GM12878 (cell line): Measurements from ENCODE around the gene EHD1. TPM values are rescaled to one million over a fixed set of nuclear protein-coding genes. Genes with fewer than 3 reads are reported as not detected.

Source experiments
- ATAC-seq: fragments of 200-7000 bp; cut with Tn5 transposase; 3 replicates; pipeline ENCODE4 v1.9.1; 2020; ENCODE audit warnings: mild to moderate bottlenecking, moderate library complexity
- BruUV-seq: library from RNA; stranded (reverse); fragments of 400-500 nt; replicated peaks from 2 replicates; lab custom pipeline; 2021; lab: Mats Ljungman, UMichigan
- CTCF ChIA-PET: fragments of 300-600 bp; sonication (Branson Sonifier 250); formaldehyde crosslinking; extraction: SDS; loops from one replicate; lab custom pipeline; 2021; ENCODE audit warnings: inconsistent platforms; lab: Yijun Ruan, JAX
- POLR2A ChIA-PET: fragments of 350-600 bp; formaldehyde crosslinking; extraction: SDS; loops from one replicate; lab custom pipeline; 2021; ENCODE audit warnings: inconsistent platforms; lab: Charles Lee
- RAD21 ChIA-PET: fragments of 300-600 bp; sonication (Branson Sonifier 250); formaldehyde crosslinking; loops from one replicate; lab custom pipeline; 2023; ENCODE audit warnings: antibody characterized with exemption; ENCODE audit not compliant: unreplicated experiment; lab: Charles Lee
- SMC1A ChIA-PET: fragments of 300-600 bp; sonication (Branson Sonifier 250); formaldehyde crosslinking; loops from one replicate; lab custom pipeline; 2023; ENCODE audit not compliant: unreplicated experiment, uncharacterized antibody; lab: Charles Lee
- DNase-seq: peaks from one replicate; pipeline ENCODE4 v3.0.0-alpha.2; 2011; ENCODE audit warnings: low read depth, low spot score
- FAIRE-seq: peaks from 3 replicates; lab custom pipeline; 2011; peaks lifted over from hg19 to GRCh38; lab: Jason Lieb, UNC
- H2AFZ ChIP-seq: 2 replicates; pipeline ENCODE4 v1.6.0; 2011; ENCODE audit warnings: low read depth, low read length, control low read depth; ENCODE audit not compliant: control insufficient read depth
- H3K27ac ChIP-seq: 2 replicates; pipeline ENCODE4 v1.5.1; 2011; ENCODE audit warnings: control low read depth; ENCODE audit not compliant: control insufficient read depth, insufficient read depth
- H3K27me3 ChIP-seq, 2 experiments: replicated peaks in 1 of 2; 2 replicates each; pipeline versions ENCODE4 v1.6.0 to v1.6.1; 2011; ENCODE audit warnings: low read length in 1 of 2; ENCODE audit not compliant: control insufficient read depth in 2 of 2, insufficient read depth in 2 of 2
- H3K36me3 ChIP-seq, 2 experiments: 2 replicates each; pipeline ENCODE4 v1.5.1; 2011; ENCODE audit warnings: low read length in 1 of 2; ENCODE audit not compliant: control insufficient read depth in 2 of 2, insufficient read depth in 2 of 2
- H3K4me1 ChIP-seq: 2 replicates; pipeline ENCODE4 v1.6.1; 2011; ENCODE audit warnings: mild to moderate bottlenecking, low read length, moderate library complexity, mixed read lengths; ENCODE audit not compliant: control insufficient read depth, insufficient read depth
- H3K4me2 ChIP-seq: 2 replicates; pipeline ENCODE4 v1.6.0; 2011; ENCODE audit warnings: control low read depth; ENCODE audit not compliant: control insufficient read depth, insufficient read depth
- H3K4me3 ChIP-seq: fragments of 200-600 bp; sonication (generic); 2 replicates; pipeline ENCODE4 v1.5.1; 2016
- H3K79me2 ChIP-seq: 2 replicates; pipeline ENCODE4 v1.6.0; 2011; ENCODE audit warnings: low read length; ENCODE audit not compliant: control insufficient read depth, insufficient read depth
- H3K9ac ChIP-seq: 2 replicates; pipeline ENCODE4 v1.8.0; 2011; ENCODE audit warnings: low read length, control low read depth, mixed read lengths; ENCODE audit not compliant: control insufficient read depth, insufficient read depth
- H3K9me3 ChIP-seq: replicated peaks from 3 replicates; pipeline ENCODE4 v1.5.1; 2011; ENCODE audit warnings: mild to moderate bottlenecking, low read length; ENCODE audit not compliant: control insufficient read depth, insufficient read depth
- H4K20me1 ChIP-seq: 2 replicates; pipeline ENCODE4 v1.6.0; 2011; ENCODE audit not compliant: control insufficient read depth, insufficient read depth
- CREB1 ChIP-seq: IDR thresholded peaks from 2 replicates; pipeline ENCODE4 v1.6.1; 2012; ENCODE audit warnings: low read depth, mild to moderate bottlenecking, inconsistent platforms
- NFYA ChIP-seq: IDR thresholded peaks from 2 replicates; pipeline ENCODE4 v1.6.1; 2011; ENCODE audit warnings: low read depth, mild to moderate bottlenecking, low read length, improper control_type of control experiment, borderline replicate concordance
- SUZ12 ChIP-seq: fragments of 200-600 bp; sonication (generic); IDR thresholded peaks from one replicate; pipeline ENCODE4 v1.6.1; 2018; ENCODE audit warnings: antibody characterized with exemption, mild to moderate bottlenecking; ENCODE audit not compliant: unreplicated experiment
- WGBS: methylation state at CpG from one replicate; pipeline ENCODE4 v1.1.6; 2016; ENCODE audit warnings: low lambda C conversion rate; ENCODE audit not compliant: insufficient replicate concordance, insufficient coverage; ENCODE audit errors: missing lambda C conversion rate; 5-methylcytosine and 5-hydroxymethylcytosine counted together
- in situ Hi-C: fragments of 300-500 bp; cut with MboI; formaldehyde crosslinking; loops from 9 replicates; pipeline ENCODE4 v1.14.3; 2018; ENCODE audit warnings: mixed read lengths
- intact Hi-C: fragments of 100-400 bp; cut with micrococcal nuclease; formaldehyde crosslinking; loops from one replicate; pipeline ENCODE4 v1.14.2; 2022; ENCODE audit not compliant: unreplicated experiment
- polyA plus RNA-seq, 11 experiments: library from polyadenylated mRNA; depleted of rRNA in 4 of 11; unstranded in 6 of 11; stranded (reverse) in 5 of 11; fragments of >200 nt; fragmentation: Nextera tagmentation in 4 of 11; fragmentation: Illumina TruSeq in 1 of 11; extraction: Ambion mirVana in 4 of 11; extraction: Trizol in 1 of 11; gene quantifications; 1 replicate in 1 of 11; 2 replicates in 10 of 11; pipeline versions ENCODE4 v1.2.1 to v1.2.3, GENCODE V29; 2011 to 2016; ENCODE audit warnings: inconsistent platforms in 2 of 11, missing spikeins in 2 of 11, low read depth in 1 of 11
- total RNA-seq, 4 experiments: library from RNA; depleted of rRNA in 3 of 4; stranded (reverse); fragments of >200 nt in 3 of 4; fragmentation: Illumina TruSeq in 1 of 4; extraction: Trizol in 1 of 4; gene quantifications; 2 replicates each; pipeline versions ENCODE4 v1.2.1 to v1.2.3, GENCODE V29; 2013 to 2021
- TF ChIP-seq, protein P1 (sequence below): IDR thresholded peaks from 2 replicates; pipeline ENCODE4 v1.6.1; 2011; ENCODE audit warnings: borderline replicate concordance, low read depth, mild to moderate bottlenecking, moderate library complexity, mixed read lengths, low read length; ENCODE audit not compliant: insufficient read depth; ENCODE audit errors: extremely low read length

Gene EHD1
- total and polyA plus RNA-seq, 10 of the 15 experiments (the other 5 are each of a cell fraction or from before 2014, with no cell fraction given), result 1.0 to 165 (median 66.5) TPM

DNA sequence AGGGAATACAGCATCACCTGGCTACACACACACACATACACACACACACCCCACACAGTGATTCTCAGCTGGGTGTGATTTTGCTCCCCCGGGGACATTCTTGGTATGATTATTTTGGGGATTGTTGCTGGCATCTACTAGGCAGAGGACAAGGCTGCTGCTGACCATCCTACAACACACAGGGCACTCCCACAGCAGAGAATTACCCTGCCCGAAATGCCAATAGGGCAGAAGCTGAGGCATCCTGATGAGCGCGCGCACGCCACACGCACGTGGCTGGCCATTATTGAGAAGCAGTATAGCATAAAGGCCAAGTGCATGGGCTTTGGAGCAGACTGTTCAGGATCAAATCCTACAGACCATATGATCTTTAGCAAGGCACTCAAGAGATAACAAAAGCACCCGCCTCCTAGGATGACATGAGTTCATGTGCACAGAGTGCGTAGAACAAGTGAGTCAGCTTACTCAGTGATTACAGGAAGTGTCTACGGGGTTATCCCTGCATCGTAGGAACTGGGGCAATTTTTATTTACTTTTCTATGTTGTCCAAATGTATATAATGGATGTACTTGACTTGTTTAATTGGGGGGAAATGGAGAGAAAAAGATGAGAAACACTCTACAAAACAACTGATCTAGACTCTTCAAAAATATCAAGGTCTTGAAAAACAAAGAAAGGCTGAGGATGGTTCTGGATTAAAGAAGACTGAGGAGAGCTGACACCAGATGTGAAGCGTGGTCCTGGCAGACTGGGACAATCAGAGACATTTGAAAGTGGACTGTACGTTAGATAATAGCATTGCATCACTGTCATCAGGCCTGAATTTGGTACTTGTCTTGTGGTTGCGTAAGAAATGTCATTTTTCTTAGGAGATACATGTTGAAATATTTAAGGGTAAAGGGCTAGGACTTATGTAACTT, 7.2 kb upstream of the EHD1 start:
- ChIA-PET POLR2A (interaction anchor here (0.6 to 19.9 kb wide), 5 partner anchors 7 to 181 kb away, joined by 3 to 620 read pairs (median 4); partner anchors contain the start of gene EHD1), RAD21 (interaction anchor here (1.3 to 1.4 kb wide), 2 partner anchors 12 to 18 kb away, joined by 3 to 4 read pairs; no protein-coding TSS in a partner anchor), SMC1A (interaction anchor here (0.9 to 6.1 kb wide), 5 partner anchors 11 to 37 kb away, joined by 3 to 54 read pairs (median 3); no protein-coding TSS in a partner anchor), CTCF (interaction anchor here (1.1 to 30.0 kb wide), 4 partner anchors 8 to 29 kb away, joined by 4 to 1208 read pairs (median 36); partner anchors contain the start of genes CDC42BPG and EHD1)
- no peak overlapping the region for H3K9ac ChIP-seq
- H3K4me2 ChIP-seq, result no peak overlapping the region
- no peaks in the 10 kb centered on the region for H3K27me3 ChIP-seq
- intact Hi-C loops, result no loop called here
- FAIRE-seq (no peak), DNase-seq (no peak), ATAC-seq (no peak)
- H3K36me3 ChIP-seq, result no peaks in the 10 kb centered on the region
- in situ Hi-C loops, result no loop called here
- H3K27ac ChIP-seq, result no peak overlapping the region
- TF ChIP-seq, protein P1, sequence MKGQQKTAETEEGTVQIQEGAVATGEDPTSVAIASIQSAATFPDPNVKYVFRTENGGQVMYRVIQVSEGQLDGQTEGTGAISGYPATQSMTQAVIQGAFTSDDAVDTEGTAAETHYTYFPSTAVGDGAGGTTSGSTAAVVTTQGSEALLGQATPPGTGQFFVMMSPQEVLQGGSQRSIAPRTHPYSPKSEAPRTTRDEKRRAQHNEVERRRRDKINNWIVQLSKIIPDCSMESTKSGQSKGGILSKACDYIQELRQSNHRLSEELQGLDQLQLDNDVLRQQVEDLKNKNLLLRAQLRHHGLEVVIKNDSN, result no peak
- no peak for TF ChIP-seq NFYA
- 0 out of 2 replicates have a peak, but pooled peaks have one; percentile 13 for TF ChIP-seq CREB1
- no peak for TF ChIP-seq SUZ12
- H4K20me1 ChIP-seq, result no peaks in the 10 kb centered on the region
- H3K4me3 ChIP-seq, result no peak overlapping the region
- no peaks in the 10 kb centered on the region for H3K79me2 ChIP-seq
- H2AFZ ChIP-seq, result no peak overlapping the region
- no peaks in the 10 kb centered on the region for H3K9me3 ChIP-seq
- BruUV-seq, result no TSS peak
- peaks cover 21% of the 10 kb centered on the region for H3K4me1 ChIP-seq
- whole genome bisulfite sequencing, result 78% methylated on average over 15 of the region's 15 CpGs
